ENCODE data around the gene TNFRSF1A. TPM values are rescaled to one million over a fixed set of nuclear protein-coding genes. Genes with fewer than 3 reads are reported as not detected.
A peak's percentile ranks its signal among the peaks of the same experiment; 100 is the strongest.

The TNFRSF1A gene
- total and polyA plus RNA-seq, 7 donors: 31.7 to 191 (median 135) TPM

DNA sequence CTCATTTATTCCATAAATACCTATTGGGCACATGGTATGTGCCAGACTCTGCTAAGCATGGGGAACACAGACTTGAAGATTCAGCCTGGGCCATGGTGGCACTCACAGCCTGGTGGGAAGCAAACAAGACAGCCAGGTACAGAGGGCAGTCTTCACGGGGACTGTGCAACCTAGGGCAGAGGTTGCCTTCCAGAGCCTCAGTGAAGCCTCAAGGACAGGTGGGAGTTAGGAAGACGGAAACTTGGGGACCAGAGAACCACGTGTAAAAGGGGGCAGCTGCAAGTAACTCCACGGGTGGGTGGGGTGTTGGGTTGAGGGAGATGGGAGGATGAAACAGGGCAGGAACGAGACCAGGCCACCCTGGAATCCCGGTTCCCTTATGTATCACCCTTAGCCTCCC is 41.1 kb upstream of the TNFRSF1A start:
- Histone ChIP-seq H3K27me3 (no peaks in the 10 kb centered on the region), H3K4me1 (peaks cover 3 to 86% (median 75%) of the 10 kb centered on the region in 4 donors), H3K9me3 (no peaks in the 10 kb centered on the region), H3K27ac (peak overlapping the region; percentile 93 to 98 (median 94)), H3K4me3 (peak overlapping the region in 2 of 4 donors; percentile 75 to 93), H3K36me3 (peaks cover 0 to 23% (median 13%) of the 10 kb centered on the region in 4 donors)
- WGBS, 2 donors: 79 to 84% methylated on average over 6 of the region's 6 CpGs
- no peak for TF ChIP-seq POLR2A (IDR thresholded peaks at IDR 0.05)
- no peak for DNase-seq
- intact Hi-C loops (cut with DNase I): loop anchor here (2.0 kb wide), 2 partner anchors 16 to 44 kb away; no protein-coding TSS in a partner anchor

DNA sequence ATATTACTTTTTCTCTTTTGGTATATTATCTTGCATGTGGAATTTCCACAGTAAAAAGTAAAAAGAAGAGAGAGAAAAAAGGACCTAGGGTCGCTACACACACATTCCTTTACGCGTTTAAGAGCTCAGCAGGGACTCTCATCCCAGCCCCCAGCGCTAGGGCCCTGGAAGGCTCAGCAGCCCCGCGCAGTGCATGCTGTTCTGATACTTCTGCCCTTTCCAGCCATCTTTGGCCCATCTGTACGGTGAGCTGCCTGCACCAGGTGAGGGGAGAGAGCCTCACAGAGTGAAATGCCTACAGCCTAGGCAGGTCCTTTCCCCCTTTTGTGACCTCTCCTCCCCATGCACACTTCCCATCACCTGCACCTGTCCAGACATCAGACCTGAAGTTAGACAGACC is 40.5 kb upstream of the TNFRSF1A start:
- H3K36me3 ChIP-seq: peaks cover 0 to 17% (median 8%) of the 10 kb centered on the region in 4 donors
- peak overlapping the region; percentile 93 to 98 (median 94) for H3K27ac ChIP-seq
- TF ChIP-seq POLR2AphosphoS5 (IDR thresholded peaks at IDR 0.05) (no peak), CTCF (IDR thresholded peaks at IDR 0.05) (no peak), EP300 (IDR thresholded peaks at IDR 0.05) (no peak), POLR2A (IDR thresholded peaks at IDR 0.05) (no peak)
- no peaks in the 10 kb centered on the region for H3K27me3 ChIP-seq
- no peak for DNase-seq
- intact Hi-C loops (cut with DNase I): loop anchor here (2.0 kb wide), 2 partner anchors 16 to 44 kb away; no protein-coding TSS in a partner anchor
- H3K9me3 ChIP-seq: no peaks in the 10 kb centered on the region
- H3K4me1 ChIP-seq: peaks cover 3 to 86% (median 75%) of the 10 kb centered on the region in 4 donors
- 94 to 95% methylated on average over 7 of the region's 7 CpGs for WGBS, 2 donors
- H3K4me3 ChIP-seq: no peak overlapping the region

- WGBS, 2 donors: 86 to 91% methylated on average over 14 of the region's 14 CpGs
- H3K4me1 ChIP-seq: peaks cover 3 to 87% (median 77%) of the 10 kb centered on the region in 4 donors
- no peaks in the 10 kb centered on the region for H3K36me3 ChIP-seq
- peak overlapping the region in 3 of 4 donors; percentile 45 to 98 (median 80) for H3K27ac ChIP-seq
- H3K27me3 ChIP-seq: no peaks in the 10 kb centered on the region
- H3K9me3 ChIP-seq: no peaks in the 10 kb centered on the region
- no peak for TF ChIP-seq POLR2A (IDR thresholded peaks at IDR 0.05)
- TF ChIP-seq POLR2AphosphoS5 (IDR thresholded peaks at IDR 0.05): no peak
- no peak overlapping the region for H3K4me3 ChIP-seq
- intact Hi-C loops (cut with DNase I): no loop called here
- DNase-seq: no peak
These were observed 38.6 kb upstream of the TNFRSF1A start for GRCh38 chr12:6380141-6381121.

DNA sequence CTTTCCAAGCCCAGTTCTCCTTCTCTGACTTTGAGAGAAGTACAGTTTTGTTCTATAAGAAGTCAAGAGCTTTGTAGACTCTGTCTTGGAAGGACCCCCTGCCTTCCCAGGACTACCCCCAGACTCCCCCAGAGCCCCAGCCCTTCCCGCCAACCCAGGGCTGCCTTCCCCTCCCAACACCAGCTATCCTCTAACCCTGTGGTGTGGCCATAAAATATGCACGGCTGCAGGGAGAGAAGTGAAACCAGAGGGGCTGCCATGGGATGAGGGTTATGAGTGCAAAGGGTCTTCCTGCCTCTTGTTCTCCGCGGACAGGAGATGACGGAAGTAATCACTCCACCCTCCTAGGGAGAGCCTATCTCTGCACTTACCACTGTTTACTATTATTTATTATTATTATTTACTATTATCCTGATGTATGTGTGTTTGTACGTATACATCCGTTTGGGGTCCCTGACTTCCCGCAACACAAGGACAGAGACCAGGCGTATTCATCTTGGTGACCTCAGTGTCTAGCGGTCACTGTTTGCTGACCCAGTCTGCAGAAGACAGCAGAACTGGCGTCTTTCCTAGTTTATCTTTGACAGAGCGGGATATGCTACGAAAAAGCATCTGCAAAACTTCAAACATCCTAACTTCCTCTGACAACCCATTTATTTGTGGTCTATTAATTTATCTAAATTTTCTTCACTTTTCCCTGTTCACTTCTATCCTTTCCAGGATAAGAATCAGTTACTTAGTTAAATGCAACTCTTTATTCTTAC is 37.0 kb upstream of the TNFRSF1A start:
- Histone ChIP-seq H3K36me3 (no peaks in the 10 kb centered on the region), H3K4me1 (peaks cover 0 to 81% (median 71%) of the 10 kb centered on the region in 4 donors), H3K27ac (peak overlapping the region in 3 of 4 donors; percentile 45 to 98 (median 80)), H3K9me3 (no peaks in the 10 kb centered on the region), H3K4me3 (no peak overlapping the region), H3K27me3 (no peaks in the 10 kb centered on the region)
- WGBS, 2 donors: 70 to 85% methylated on average over 13 of the region's 13 CpGs
- peak; percentile 60 for DNase-seq
- peak in 2 of 4 donors; percentile 31 to 58 for TF ChIP-seq POLR2AphosphoS5 (IDR thresholded peaks at IDR 0.05)
- no peak for TF ChIP-seq POLR2A (IDR thresholded peaks at IDR 0.05)
- intact Hi-C loops (cut with DNase I): no loop called here

DNA sequence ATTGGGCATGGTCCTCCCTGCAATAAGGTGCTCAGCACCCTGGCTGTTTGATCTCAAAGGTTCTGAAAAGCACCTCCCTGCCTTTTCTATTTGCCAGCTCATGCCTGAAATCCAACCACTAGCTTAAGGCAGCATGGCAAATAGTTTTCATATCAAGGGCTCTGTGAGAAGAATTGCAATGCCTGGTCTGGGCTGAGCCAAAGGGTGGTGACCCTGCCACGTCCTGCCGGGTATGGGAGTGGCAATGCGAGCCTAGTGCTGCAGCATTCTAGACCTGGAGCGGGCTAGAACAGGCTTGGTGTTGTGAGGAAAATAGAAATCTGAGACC is 35.8 kb upstream of the TNFRSF1A start:
- Histone ChIP-seq H3K36me3 (no peaks in the 10 kb centered on the region), H3K27me3 (no peaks in the 10 kb centered on the region), H3K27ac (peak overlapping the region; percentile 75 to 80 (median 78)), H3K4me3 (no peak overlapping the region), H3K9me3 (no peaks in the 10 kb centered on the region), H3K4me1 (peaks cover 0 to 74% (median 62%) of the 10 kb centered on the region in 4 donors)
- peak; percentile 62 for DNase-seq
- TF ChIP-seq CTCF (IDR thresholded peaks at IDR 0.05) (no peak), POLR2AphosphoS5 (IDR thresholded peaks at IDR 0.05) (no peak), EP300 (IDR thresholded peaks at IDR 0.05) (no peak), POLR2A (IDR thresholded peaks at IDR 0.05) (no peak)
- intact Hi-C loops (cut with DNase I): no loop called here
- 19 to 65% methylated on average over 4 of the region's 4 CpGs for WGBS, 2 donors

Measured in sigmoid colon (tissue), 7 donors.